ENCODE results near the gene UBE2E2.

DNA sequence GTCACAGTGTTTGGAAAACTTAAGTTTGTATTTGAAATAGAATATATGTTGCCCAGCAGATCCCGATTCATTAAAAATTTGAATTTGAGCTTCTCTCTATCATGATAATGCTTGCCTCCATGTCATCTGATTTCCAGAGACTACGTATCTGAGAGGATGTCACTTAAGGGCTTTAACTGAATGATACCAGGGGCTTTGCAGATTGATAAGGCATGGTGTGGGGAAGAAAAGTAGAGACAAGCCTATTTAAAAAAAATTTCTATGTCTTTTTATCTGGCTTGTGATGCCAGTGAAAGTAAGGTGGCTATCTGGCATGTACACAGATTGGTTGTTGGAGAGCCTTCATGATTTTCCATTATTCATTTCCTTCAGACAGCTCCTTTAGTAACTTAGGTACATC is 72.7 kb downstream of the UBE2E2 start:
- TF ChIP-seq, protein P1, sequence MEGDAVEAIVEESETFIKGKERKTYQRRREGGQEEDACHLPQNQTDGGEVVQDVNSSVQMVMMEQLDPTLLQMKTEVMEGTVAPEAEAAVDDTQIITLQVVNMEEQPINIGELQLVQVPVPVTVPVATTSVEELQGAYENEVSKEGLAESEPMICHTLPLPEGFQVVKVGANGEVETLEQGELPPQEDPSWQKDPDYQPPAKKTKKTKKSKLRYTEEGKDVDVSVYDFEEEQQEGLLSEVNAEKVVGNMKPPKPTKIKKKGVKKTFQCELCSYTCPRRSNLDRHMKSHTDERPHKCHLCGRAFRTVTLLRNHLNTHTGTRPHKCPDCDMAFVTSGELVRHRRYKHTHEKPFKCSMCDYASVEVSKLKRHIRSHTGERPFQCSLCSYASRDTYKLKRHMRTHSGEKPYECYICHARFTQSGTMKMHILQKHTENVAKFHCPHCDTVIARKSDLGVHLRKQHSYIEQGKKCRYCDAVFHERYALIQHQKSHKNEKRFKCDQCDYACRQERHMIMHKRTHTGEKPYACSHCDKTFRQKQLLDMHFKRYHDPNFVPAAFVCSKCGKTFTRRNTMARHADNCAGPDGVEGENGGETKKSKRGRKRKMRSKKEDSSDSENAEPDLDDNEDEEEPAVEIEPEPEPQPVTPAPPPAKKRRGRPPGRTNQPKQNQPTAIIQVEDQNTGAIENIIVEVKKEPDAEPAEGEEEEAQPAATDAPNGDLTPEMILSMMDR (IDR thresholded peaks at IDR 0.05; ENCODE audit: poor library complexity, severe bottlenecking), result no peak
- TF ChIP-seq EZH2 (IDR thresholded peaks at IDR 0.05; ENCODE audit: borderline replicate concordance, insufficient read depth, low read length, poor library complexity, severe bottlenecking) (no peak), POLR2AphosphoS5 (IDR thresholded peaks at IDR 0.05) (no peak), RAD21 (conservative IDR thresholded peaks at IDR 0.05) (no peak), EP300 (conservative IDR thresholded peaks at IDR 0.05; ENCODE audit: poor library complexity, severe bottlenecking) (no peak), TAF1 (IDR thresholded peaks at IDR 0.05; ENCODE audit: low read depth) (no peak)
- TF ChIP-seq, protein P2, sequence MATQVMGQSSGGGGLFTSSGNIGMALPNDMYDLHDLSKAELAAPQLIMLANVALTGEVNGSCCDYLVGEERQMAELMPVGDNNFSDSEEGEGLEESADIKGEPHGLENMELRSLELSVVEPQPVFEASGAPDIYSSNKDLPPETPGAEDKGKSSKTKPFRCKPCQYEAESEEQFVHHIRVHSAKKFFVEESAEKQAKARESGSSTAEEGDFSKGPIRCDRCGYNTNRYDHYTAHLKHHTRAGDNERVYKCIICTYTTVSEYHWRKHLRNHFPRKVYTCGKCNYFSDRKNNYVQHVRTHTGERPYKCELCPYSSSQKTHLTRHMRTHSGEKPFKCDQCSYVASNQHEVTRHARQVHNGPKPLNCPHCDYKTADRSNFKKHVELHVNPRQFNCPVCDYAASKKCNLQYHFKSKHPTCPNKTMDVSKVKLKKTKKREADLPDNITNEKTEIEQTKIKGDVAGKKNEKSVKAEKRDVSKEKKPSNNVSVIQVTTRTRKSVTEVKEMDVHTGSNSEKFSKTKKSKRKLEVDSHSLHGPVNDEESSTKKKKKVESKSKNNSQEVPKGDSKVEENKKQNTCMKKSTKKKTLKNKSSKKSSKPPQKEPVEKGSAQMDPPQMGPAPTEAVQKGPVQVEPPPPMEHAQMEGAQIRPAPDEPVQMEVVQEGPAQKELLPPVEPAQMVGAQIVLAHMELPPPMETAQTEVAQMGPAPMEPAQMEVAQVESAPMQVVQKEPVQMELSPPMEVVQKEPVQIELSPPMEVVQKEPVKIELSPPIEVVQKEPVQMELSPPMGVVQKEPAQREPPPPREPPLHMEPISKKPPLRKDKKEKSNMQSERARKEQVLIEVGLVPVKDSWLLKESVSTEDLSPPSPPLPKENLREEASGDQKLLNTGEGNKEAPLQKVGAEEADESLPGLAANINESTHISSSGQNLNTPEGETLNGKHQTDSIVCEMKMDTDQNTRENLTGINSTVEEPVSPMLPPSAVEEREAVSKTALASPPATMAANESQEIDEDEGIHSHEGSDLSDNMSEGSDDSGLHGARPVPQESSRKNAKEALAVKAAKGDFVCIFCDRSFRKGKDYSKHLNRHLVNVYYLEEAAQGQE (IDR thresholded peaks at IDR 0.05; ENCODE audit: borderline replicate concordance), result no peak
